Limb (tissue), 2 donors: ENCODE data around the gene ASB1.

Experiments
- DNase-seq, 2 donors: peaks; one replicate each; pipeline ENCODE4 v3.0.0-alpha.2; 2016; ENCODE audit errors: extremely low spot score in 2 of 2

The ASB1 gene, protein sequence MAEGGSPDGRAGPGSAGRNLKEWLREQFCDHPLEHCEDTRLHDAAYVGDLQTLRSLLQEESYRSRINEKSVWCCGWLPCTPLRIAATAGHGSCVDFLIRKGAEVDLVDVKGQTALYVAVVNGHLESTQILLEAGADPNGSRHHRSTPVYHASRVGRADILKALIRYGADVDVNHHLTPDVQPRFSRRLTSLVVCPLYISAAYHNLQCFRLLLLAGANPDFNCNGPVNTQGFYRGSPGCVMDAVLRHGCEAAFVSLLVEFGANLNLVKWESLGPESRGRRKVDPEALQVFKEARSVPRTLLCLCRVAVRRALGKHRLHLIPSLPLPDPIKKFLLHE

DNA sequence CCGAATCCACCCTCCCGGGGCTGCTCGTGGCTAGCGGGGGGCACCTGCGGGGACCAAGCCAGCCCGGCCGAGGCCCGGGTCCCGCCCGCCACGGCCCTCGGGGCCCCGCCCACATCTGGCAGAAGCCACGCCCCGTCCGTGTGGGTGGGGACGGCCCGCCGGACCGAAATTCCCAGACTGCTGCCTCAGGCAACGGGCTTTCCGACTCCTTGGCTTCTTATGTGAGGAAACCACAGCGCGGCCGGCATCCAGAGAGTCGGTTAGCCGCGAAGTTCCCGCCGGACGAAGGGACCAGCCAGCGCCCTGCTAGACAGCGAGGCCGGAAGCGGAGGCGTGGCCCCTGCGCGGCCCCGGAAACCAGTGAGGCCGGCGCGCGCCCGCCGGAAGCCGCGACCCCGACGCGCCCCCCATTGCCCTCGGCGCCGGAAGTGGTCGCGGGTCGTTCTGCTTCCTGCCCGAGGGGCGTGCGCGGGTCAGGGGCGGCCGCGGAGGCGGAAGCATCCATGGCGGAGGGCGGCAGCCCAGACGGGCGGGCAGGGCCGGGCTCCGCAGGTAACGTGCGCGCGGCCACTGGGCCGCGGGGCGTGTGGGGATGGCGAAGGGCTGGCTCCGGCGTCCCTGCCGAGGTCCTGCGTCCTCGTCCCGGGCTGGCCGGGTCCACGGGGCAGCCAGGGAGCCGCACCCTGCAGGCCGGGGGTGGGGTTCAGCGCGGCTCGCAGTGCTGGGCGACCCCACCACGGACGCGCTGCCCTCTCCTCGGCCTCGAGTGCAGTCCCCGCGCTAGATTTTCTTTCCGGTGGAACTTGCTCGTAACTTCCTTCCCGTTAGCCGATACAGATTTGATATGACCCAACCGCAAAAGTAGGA, at the start of gene ASB1:
TSS of gene ASB1 (plus strand) at position 360 of the 867 bp plus-strand sequence. CDS start at position 504, 144 bp downstream.
- DNase-seq: peak; percentile 84 to 91

DNA sequence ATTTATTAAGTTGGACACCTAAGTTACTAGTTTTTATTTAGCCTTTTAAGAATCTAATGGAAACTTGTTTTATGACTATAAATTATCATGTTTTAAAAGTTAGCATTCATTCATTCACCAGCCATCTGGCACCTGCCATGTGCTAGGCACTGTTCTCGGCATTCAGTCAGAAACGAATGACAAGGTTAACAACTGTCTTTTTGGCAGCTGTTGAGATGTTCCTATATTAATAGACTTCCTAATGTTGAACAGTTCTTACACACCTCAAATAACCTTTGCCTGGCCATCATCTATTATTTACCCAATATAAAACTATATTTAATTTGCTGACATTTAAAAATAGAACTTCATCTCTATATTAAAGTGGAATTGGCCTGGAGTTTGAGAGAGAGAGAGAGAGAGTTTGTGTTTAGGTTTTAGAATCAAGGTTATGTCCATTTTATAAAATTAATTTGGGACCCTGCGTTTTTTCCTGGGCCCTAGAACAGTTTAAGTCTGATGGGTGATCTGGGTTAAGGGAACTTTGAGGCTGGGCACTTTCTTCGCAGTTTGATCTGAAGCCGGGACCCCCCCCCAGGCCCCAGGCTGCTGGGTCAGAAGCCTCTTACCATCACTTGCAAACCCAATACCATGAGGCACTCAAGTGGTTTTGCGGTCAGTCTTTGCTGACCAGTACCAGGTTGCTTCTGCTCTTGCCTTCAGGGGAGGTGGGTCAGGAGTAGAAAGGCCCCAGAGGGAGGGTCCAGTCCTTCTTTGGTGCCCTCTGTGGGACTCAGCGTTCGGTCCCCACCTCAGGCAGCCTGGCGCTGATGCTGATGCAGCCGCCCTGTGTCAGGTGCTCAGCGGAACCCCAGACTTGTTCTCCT, 48.3 kb upstream of the ASB1 start:
- DNase-seq: no peak

- no peak for DNase-seq
Measured at GRCh38 chr2:238379096-238379810, 47.5 kb upstream of the ASB1 start.

GRCh38 chr2:238380336-238380735, 46.4 kb upstream of the ASB1 start:
- no peak for DNase-seq

DNA sequence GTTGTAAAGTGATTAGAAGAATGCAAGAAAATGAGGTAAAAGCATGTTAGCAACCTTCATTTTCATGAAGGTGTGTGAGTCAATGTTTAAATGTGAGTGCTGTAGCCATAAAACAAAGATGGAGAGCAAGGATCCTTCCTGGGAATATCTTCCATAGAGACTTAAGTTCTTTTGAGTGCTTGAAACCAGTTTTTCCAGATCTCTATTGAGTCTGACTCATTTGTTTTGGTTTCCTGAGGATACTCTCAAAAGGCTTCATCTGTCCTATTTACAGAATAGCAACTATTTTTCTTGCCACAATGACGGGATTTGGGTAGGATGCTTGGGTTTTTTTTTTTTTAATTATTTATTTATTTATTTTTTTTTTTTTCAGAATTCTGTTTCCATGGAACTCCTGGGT, 45.9 kb upstream of the ASB1 start:
- DNase-seq: no peak

DNA sequence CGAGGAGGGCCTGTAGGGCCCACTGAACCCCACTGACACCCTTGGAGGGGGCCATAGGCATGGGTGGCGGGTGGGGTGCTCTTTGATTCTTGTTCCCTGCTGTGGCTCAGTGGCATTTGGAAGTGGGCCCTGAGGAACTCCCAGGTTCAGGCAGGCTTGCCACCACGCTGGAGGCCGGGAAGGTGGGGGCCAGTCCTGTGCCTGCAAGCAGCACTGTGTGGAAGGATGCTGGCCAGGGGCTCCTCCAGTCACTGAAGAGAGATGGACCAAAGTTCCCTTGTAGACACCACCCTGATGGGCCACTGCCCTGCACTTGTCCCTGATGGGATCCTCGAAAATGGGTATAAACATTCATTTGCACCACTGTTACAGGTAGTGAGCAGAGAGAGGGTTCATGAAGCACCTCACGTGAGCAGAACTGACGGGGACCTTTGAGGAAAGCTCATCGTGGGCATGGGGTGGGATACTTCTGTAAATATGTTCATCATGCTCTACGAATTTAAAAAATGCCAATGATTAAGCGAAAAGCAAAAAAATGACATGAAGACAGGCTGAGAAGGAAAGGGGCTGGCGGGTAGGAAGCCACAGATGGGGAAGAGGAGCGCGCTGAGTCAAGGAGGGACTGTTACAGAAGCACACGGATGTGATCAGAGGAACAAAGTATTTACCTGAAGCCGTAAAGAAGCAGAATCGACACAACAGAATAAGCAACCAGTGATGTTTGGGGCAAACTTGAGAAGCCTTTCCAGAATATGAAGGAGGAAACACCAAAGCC, 45.2 kb upstream of the ASB1 start:
- no peak for DNase-seq

DNA sequence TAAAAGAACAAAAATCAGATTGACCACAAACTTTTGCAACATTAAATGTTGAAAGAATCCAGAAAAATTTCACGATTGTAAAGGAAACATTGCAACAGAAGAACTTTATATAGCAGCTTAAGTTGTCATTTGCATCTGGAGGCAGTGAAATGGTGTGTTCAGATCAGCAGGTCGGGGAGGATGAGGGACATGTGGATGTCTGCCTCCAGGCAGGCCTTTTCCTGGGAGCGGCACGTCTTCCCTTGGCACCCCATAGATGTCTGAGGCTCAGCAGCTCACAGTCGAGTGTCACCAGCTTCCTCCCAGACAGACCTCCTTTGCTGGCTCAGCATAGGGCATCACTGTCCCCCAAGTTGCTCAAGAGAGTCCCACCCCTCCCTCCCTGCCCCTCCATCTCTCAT, 44.3 kb upstream of the ASB1 start:
- DNase-seq: no peak

DNA sequence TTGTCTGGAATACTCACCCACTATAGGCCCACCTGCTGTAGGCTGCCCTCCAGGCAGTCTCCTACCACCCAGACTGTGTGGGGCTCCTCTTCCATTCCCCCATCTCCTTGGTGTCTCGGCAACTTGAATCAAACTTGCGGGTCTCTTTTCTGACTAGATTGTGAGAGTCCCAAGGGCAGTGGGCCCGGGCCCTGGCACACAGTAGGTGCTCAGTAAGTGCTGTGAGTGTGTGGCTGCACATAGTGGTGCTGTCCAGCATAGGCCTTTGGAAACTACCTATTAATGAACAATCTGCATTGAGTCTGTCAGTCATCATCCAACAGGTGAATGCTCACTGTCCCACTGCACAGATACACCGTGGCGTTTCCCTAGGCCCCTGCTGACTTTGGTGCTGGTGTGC, 43.6 kb upstream of the ASB1 start:
- no peak for DNase-seq

GRCh38 chr2:238383743-238384380, 42.9 kb upstream of the ASB1 start:
- no peak for DNase-seq

DNA sequence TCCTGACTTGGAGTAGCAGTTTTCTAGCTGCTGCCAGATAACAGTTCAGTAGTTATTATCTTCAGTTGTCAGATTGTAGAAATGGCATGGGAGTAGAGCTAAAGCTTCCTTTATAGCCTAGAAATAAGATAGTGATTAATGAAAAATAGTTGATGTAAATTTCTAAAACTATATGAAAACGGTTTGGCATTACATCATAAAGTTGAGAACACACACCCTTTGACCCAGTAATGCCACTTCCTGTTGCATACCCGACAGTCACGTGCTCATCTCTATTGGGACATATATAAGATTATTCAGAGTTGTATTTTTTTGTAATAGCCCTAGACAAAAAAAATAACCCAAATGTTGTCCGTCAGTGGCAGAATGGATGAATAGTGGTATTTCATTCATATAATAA, 39.4 kb upstream of the ASB1 start:
- DNase-seq: no peak

GRCh38 chr2:238388794-238389193, 37.9 kb upstream of the ASB1 start:
- no peak for DNase-seq

- DNase-seq: no peak
Measured at GRCh38 chr2:238389988-238390589, 36.6 kb upstream of the ASB1 start.

DNA sequence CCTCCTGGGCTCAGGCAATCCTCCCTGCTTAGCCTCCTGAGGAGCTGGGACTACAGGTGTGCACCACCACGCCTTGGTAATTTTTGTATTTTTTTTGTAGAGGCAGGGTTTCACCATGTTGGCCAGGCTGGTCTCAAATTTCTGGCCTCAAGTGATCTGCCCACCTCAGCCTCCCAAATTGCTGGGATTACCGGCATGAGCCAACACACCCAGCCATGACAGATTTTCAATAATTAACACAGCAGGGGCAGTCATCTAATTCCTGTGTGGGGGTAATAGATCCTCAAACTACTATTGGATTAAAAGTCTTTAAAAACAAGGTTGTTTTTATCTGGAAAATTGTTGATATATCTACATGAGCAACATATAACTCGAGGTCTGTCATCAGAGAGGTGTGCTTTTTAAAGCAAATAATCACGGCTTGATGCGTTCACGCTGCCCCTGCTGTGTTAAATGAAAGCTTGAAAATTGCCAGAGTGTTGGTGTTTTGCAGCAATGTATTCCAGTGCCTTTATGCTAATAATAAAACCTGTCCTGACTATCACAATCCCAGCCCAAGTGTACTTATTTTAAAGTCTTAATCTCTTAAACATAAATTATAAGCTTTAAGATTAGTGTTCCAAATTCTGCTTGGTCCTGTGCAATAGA, 35.6 kb upstream of the ASB1 start:
- no peak for DNase-seq

DNA sequence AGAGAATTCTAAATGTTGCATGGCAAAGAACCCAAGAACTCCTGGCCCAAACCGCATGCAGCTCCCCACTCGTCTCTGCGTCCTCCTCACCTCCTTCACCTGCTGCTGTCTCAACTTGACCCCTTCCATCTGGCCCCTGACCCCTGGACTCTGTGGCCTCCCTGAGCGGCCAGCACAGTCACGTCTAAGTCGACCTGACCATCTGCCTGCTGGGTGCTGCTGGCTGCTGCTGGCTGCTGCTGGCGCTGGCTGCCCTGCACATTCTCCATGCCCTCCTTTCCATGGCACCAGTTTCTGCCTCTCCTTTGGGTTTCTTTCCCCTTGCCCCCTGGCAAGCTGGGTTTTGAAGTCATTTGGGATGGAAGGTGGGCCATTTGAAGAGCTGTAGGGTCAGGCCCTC, 30.1 kb upstream of the ASB1 start:
- no peak for DNase-seq

DNA sequence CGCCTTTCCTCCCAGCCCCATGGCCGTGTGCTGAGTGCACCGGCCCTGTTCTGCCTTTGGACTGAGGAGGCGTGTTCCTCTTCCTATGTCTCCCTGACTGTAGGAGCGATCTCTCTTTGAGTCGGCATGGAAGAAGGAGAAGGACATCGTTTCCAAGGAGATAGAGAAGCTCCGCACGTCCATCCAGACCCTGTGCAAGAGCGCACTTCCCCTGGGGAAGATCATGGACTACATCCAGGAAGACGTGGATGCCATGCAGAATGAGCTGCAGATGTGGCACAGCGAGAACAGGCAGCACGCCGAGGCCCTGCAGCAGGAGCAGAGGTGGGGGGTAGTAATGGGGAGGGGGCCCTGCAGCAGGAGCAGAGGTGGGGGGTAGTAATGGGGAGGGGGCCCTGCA, 29.4 kb upstream of the ASB1 start:
- no peak for DNase-seq

DNA sequence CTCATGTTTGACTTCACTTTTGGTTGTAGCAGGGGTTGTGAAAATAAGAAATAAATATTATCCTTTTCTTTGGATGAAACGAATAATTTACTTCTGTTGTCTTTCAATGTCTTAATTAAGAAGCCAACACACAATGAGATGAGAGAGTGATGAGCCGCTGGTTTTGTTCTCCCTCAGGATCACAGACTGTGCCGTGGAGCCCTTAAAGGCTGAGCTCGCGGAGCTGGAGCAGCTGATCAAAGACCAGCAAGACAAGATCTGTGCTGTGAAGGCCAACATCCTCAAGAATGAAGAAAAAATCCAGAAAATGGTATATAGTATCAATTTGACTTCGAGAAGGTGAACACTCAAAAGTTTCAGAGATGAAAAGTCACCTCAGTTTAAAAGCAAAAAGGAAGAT, 28.1 kb upstream of the ASB1 start:
- no peak for DNase-seq

GRCh38 chr2:238399094-238399493, 27.6 kb upstream of the ASB1 start:
- no peak for DNase-seq

DNA sequence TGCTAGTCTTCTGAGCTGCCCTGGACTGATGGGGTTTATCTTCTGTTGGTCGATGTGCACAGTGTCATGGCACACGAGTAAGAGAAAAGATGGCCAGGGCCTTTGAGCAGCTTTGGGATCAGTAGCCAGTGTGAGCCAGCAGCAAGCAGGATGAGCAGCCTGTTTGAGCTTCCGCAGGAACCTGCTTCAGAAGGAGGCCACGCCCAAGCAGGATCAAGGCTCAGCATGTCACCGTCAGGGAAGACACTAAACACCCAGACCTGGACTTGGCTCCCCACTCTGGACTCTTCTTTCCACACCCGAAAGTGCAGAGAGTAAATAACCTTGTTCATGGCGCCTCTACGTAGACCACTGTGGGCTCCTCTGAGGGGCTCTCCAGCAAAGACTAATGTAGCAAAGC, 25.2 kb upstream of the ASB1 start:
- no peak for DNase-seq
